Hair follicular keratinocyte (primary cell): ENCODE measurements around the gene HOXD8. TPM values are rescaled to one million over a fixed set of nuclear protein-coding genes. Genes with fewer than 3 reads are reported as not detected.

Source experiments
- total RNA-seq: library from RNA; depleted of rRNA; stranded (reverse); fragments of >200 nt; gene quantifications from 2 replicates; pipeline ENCODE4 v1.2.3, GENCODE V29; 2015

The HOXD8 gene
- 1.2 TPM in 1 of 2 replicates, not detected in the other for total RNA-seq

GRCh38 chr2:176128982-176129796 is at the start of gene HOXD8:
TSS of gene HOXD8 (plus strand) at chr2:176129705. CDS start at chr2:176130367, 662 bp downstream.

GRCh38 chr2:176083796-176084261 is 45.7 kb upstream of the HOXD8 start, which contains the start of gene EVX2:
TSS of gene EVX2 (minus strand) at chr2:176083962. CDS start at chr2:176083776, 186 bp downstream.

DNA sequence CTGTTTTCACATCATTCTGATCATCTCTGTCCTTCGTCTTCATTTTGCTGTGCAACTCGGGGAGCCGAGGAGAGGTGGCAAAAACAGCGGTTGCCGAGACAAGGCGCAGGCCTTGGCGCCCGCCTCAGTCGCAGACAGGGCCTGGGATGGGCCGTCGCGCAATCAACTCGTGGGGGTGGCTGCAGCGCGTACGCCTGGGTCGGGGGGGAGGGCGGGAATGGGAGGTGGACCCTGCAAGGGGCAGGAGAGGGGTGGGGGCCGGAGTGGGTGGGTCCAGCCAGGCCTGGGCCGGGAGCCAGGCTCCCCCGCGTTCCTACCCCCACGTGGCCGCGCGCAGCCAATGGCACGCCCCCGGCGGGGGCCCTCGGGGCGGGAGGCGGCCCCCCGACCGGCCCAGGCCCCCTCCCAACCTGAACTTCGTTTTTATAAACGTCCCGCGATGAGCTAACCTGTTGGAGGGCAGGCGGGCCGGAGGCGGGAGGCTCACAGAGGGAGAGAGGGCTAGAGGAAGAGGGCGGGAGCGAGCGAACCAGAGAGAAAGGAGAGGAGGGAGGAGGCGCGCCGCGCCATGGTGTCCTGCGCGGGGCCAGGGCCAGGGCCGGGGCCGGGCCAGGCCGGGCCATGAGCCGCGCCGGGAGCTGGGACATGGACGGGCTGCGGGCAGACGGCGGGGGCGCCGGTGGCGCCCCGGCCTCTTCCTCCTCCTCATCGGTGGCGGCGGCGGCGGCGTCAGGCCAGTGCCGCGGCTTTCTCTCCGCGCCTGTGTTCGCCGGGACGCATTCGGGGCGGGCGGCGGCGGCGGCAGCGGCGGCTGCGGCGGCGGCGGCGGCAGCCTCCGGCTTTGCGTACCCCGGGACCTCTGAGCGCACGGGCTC is 37.0 kb upstream of the HOXD8 start, which contains the start of gene HOXD13:
Gene HOXD13 (plus strand): TSS at position 452 of the 875 bp plus-strand sequence. CDS start 170 bp downstream, at position 622.

DNA sequence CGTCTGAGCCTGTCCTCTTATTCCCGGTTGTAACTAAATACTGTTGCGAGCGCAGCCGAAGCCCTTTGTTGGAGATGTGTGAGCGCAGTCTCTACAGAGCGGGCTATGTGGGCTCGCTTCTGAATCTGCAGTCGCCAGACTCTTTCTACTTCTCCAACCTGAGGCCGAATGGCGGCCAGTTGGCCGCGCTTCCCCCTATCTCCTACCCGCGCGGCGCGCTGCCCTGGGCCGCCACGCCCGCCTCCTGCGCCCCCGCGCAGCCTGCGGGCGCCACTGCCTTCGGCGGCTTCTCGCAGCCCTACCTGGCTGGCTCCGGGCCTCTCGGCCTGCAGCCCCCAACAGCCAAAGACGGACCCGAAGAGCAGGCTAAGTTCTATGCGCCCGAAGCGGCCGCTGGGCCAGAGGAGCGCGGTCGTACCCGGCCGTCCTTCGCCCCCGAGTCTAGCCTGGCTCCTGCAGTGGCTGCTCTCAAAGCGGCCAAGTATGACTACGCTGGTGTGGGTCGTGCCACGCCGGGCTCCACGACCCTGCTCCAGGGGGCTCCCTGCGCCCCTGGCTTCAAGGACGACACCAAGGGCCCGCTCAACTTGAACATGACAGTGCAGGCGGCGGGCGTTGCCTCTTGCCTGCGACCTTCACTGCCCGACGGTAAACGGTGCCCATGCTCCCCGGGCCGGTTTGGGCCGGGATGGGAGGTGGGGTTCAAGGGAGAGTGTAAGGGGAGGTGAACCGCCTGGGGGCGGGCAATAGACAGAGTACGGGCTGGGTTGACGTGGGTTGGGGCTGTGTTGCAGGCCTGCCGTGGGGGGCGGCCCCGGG is 29.6 kb upstream of the HOXD8 start, which contains the start of gene HOXD12:
Gene HOXD12 (plus strand): TSS at position 68 of the 819 bp plus-strand sequence. CDS start 7 bp downstream, at position 75.

GRCh38 chr2:176106581-176107539 is 22.6 kb upstream of the HOXD8 start, which contains the start of gene HOXD11:
TSS of gene HOXD11 (plus strand) at chr2:176107280. CDS start at chr2:176107356, 76 bp downstream.

DNA sequence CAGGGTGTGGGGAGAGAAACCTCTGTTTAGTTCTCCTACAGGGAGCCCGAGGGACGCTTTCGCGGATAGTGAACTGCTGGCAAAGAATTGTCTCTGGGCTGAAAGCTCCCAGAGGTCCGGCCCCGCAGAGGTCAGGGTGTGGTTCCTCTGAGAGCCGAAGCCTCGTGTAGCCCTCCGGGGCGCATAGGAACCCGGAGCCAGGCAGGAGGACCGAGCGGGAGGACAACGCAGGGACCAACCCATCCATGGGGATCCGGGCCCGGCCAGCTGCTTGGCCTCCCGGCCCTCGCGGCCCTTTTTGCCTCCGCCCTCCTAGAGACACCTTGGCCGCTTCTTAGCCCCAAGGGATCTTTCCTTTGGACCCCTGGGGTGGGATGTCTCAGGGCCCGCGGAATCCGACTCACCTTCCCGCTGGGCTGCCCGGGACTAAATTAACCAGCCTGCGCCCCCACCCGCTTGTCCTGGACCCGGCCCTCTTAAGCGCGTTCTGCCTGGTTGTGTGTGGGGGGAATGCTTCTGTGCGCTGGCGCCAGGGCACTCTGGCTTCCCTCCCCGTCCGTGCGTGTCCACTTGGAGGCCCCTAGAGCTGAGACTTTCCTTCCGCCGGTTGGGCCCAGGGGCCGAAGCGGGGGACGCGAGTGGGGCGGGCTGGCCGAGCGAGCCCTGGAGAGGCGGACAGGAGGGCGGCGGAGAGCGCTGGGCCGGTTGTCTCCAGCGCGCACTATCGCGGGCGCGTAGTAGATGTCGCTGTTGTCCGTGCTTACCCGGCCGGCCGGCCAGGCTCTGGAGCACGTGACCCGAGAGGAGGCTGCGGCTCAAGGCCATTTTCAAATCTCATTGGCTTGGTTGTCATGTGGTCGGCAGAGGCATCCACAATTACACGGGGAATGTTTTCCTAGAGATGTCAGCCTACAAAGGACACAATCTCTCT is 13.4 kb upstream of the HOXD8 start, which contains the start of gene HOXD10:
Gene HOXD10 (plus strand): TSS at position 896 of the 931 bp plus-strand sequence. CDS start 56 bp downstream, outside the sequence.

GRCh38 chr2:176122683-176123410 is 6.7 kb upstream of the HOXD8 start, which contains the start of gene HOXD9:
TSS of gene HOXD9 (plus strand) at chr2:176122719. CDS start at chr2:176122769, 50 bp downstream.

DNA sequence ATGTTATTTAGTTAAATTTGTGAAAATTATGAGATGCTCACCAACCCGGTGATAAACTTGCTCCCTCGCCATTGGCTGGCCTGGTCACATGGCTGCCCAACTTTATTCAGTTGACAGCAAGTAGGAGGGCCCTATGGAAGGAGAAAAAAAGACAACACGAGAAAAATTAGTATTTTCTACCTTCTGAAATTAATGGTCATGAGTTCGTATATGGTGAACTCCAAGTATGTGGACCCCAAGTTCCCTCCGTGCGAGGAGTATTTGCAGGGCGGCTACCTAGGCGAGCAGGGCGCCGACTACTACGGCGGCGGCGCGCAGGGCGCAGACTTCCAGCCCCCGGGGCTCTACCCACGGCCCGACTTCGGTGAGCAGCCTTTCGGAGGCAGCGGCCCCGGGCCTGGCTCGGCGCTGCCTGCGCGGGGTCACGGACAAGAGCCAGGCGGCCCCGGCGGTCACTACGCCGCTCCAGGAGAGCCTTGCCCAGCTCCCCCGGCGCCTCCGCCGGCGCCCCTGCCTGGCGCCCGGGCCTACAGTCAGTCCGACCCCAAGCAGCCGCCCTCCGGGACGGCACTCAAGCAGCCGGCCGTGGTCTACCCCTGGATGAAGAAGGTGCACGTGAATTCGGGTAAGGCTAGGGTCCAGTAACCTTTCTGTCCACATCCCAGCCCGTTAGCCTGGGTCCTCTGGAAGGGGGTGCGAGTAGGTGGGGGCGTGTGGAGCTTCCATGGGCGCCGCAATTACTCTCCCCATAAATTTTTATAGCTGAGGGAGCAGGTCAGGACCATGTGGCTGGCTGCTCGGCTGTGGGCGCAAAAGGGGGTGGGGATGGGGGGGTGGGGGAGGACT is 22.2 kb downstream of the HOXD8 start, which contains the start of gene HOXD4:
Gene HOXD4 (plus strand): TSS at position 109 of the 846 bp plus-strand sequence. CDS start 84 bp downstream, at position 193.

DNA sequence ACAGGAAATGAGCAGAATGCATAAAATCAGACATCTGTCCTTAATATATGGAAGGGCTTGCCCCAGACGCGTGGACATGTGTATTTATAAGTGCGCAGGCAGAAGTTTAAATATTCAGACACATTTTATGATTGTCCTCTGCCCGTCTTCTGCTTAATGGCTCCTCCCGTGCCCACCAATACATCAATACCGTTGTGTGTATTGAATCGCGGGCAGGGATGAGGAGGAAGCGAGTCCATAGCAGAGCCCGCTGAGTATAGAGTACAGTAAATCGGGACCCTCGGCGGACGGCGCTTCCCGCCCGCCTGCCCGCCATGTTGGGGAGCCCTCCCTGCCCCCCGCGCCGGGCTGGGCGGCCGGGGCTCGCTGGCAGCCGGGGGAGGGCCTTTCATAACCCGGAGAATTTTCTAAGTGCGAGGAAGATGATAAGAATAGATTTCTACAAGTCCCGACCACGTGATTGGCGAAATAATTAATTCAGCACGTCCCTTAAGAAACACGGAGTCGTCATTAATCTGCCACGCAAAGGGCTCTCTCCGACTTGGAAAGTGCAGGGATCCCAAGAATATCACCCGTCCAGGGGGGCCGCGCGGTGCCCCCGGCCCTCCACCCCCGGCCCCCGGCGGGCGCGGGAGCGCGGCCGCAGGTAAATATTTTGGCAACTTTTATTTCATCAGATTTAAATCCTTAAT is 27.4 kb downstream of the HOXD8 start, which contains the start of gene HOXD3:
Gene HOXD3 (plus strand): TSS at position 501 of the 692 bp plus-strand sequence. CDS start 11,808 bp downstream, outside the sequence.

Other genes starting within 250 kb of the HOXD8 start
- gene LNPK, start 127.4 kb upstream of the HOXD8 start, total RNA-seq: 13.9 and 17.6 TPM in 2 replicates
- gene EVX2, start 45.7 kb upstream of the HOXD8 start, total RNA-seq: not detected in 2 replicates
- gene HOXD13, start 37.0 kb upstream of the HOXD8 start, total RNA-seq: not detected in 2 replicates
- not detected in 2 replicates for gene HOXD12, start 29.9 kb upstream of the HOXD8 start, total RNA-seq
- gene HOXD11, start 22.4 kb upstream of the HOXD8 start, total RNA-seq: not detected in 2 replicates
- gene HOXD10, start 12.9 kb upstream of the HOXD8 start, total RNA-seq: not detected in 2 replicates
- not detected in 2 replicates for gene HOXD9, start 7.0 kb upstream of the HOXD8 start, total RNA-seq
- not detected in 2 replicates for gene HOXD4, start 21.8 kb downstream of the HOXD8 start, total RNA-seq
- gene HOXD3, start 27.6 kb downstream of the HOXD8 start, total RNA-seq: not detected in 2 replicates
- gene HOXD1, start 59.0 kb downstream of the HOXD8 start, total RNA-seq: not detected in 2 replicates
- 53.0 and 60.5 TPM in 2 replicates for gene MTX2, start 139.7 kb downstream of the HOXD8 start, total RNA-seq